ENCODE results near the gene PPP1R37.

The PPP1R37 gene

DNA sequence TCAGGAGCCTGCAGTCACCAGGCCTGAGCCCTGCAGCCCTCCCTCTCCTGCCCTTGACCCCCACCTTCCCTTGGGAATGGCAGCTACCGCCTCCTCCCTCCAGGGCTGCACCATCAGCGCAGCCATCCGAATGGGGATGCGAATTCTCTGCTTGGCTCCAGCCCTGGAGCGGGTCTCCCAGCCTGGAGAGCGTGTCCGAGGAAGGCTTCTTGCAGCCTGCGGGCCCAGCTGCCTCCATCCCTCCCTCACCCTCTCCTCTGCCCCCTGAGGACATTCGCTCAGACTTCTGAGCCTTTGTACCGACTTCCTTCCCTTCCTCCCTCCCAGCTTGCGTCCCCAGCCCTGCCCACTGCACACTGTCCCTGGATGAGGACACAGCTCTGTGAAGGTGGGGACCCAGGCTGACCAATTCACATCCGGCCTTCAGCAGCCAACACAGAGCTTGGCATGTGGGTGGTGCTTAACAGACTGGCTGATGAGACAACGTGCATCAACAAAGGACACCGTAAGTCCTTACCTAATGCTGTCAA, 73.8 kb downstream of the PPP1R37 start:
- no peak for ATAC-seq
- TF ChIP-seq, protein P1, sequence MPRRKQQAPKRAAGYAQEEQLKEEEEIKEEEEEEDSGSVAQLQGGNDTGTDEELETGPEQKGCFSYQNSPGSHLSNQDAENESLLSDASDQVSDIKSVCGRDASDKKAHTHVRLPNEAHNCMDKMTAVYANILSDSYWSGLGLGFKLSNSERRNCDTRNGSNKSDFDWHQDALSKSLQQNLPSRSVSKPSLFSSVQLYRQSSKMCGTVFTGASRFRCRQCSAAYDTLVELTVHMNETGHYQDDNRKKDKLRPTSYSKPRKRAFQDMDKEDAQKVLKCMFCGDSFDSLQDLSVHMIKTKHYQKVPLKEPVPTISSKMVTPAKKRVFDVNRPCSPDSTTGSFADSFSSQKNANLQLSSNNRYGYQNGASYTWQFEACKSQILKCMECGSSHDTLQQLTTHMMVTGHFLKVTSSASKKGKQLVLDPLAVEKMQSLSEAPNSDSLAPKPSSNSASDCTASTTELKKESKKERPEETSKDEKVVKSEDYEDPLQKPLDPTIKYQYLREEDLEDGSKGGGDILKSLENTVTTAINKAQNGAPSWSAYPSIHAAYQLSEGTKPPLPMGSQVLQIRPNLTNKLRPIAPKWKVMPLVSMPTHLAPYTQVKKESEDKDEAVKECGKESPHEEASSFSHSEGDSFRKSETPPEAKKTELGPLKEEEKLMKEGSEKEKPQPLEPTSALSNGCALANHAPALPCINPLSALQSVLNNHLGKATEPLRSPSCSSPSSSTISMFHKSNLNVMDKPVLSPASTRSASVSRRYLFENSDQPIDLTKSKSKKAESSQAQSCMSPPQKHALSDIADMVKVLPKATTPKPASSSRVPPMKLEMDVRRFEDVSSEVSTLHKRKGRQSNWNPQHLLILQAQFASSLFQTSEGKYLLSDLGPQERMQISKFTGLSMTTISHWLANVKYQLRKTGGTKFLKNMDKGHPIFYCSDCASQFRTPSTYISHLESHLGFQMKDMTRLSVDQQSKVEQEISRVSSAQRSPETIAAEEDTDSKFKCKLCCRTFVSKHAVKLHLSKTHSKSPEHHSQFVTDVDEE (CRISPR knock-in tag; IDR thresholded peaks at IDR 0.05): no peak
- TF ChIP-seq OSR1 (CRISPR knock-in tag; IDR thresholded peaks at IDR 0.05) (no peak), CSRNP3 (CRISPR knock-in tag; IDR thresholded peaks at IDR 0.05) (no peak), CSDC2 (CRISPR knock-in tag; IDR thresholded peaks at IDR 0.05) (no peak), ZFP30 (CRISPR knock-in tag; IDR thresholded peaks at IDR 0.05) (no peak), ZC3H10 (CRISPR knock-in tag; IDR thresholded peaks at IDR 0.05) (no peak), ISL1 (CRISPR knock-in tag; IDR thresholded peaks at IDR 0.05) (no peak), PPARA (CRISPR knock-in tag; IDR thresholded peaks at IDR 0.05; ENCODE audit: borderline replicate concordance) (no peak), ESRRG (CRISPR knock-in tag; IDR thresholded peaks at IDR 0.05) (no peak), CREB5 (CRISPR knock-in tag; IDR thresholded peaks at IDR 0.05; ENCODE audit: low read depth) (no peak), ZNF8 (CRISPR knock-in tag; IDR thresholded peaks at IDR 0.05) (no peak), RARB (CRISPR knock-in tag; IDR thresholded peaks at IDR 0.05) (no peak), ZFP3 (CRISPR knock-in tag; IDR thresholded peaks at IDR 0.05) (no peak), BACH2 (CRISPR knock-in tag; IDR thresholded peaks at IDR 0.05; ENCODE audit: borderline replicate concordance) (no peak), ZNF565 (CRISPR knock-in tag; conservative IDR thresholded peaks at IDR 0.05; ENCODE audit: low read depth) (no peak)
- TF ChIP-seq, protein P2, sequence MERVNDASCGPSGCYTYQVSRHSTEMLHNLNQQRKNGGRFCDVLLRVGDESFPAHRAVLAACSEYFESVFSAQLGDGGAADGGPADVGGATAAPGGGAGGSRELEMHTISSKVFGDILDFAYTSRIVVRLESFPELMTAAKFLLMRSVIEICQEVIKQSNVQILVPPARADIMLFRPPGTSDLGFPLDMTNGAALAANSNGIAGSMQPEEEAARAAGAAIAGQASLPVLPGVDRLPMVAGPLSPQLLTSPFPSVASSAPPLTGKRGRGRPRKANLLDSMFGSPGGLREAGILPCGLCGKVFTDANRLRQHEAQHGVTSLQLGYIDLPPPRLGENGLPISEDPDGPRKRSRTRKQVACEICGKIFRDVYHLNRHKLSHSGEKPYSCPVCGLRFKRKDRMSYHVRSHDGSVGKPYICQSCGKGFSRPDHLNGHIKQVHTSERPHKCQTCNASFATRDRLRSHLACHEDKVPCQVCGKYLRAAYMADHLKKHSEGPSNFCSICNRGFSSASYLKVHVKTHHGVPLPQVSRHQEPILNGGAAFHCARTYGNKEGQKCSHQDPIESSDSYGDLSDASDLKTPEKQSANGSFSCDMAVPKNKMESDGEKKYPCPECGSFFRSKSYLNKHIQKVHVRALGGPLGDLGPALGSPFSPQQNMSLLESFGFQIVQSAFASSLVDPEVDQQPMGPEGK (CRISPR knock-in tag; IDR thresholded peaks at IDR 0.05; ENCODE audit: borderline replicate concordance): no peak

- ATAC-seq: no peak
- TF ChIP-seq PPARA (CRISPR knock-in tag; IDR thresholded peaks at IDR 0.05; ENCODE audit: borderline replicate concordance): no peak
- no peak for TF ChIP-seq ESRRG (CRISPR knock-in tag; IDR thresholded peaks at IDR 0.05)
- TF ChIP-seq ZFP30 (CRISPR knock-in tag; IDR thresholded peaks at IDR 0.05): no peak
- TF ChIP-seq, protein P2 (CRISPR knock-in tag; IDR thresholded peaks at IDR 0.05; ENCODE audit: borderline replicate concordance): no peak
- TF ChIP-seq ISL1 (CRISPR knock-in tag; IDR thresholded peaks at IDR 0.05): no peak
- no peak for TF ChIP-seq BACH2 (CRISPR knock-in tag; IDR thresholded peaks at IDR 0.05; ENCODE audit: borderline replicate concordance)
- no peak for TF ChIP-seq SNAI2 (CRISPR knock-in tag; IDR thresholded peaks at IDR 0.05)
- no peak for TF ChIP-seq ZFP3 (CRISPR knock-in tag; IDR thresholded peaks at IDR 0.05)
- TF ChIP-seq RARB (CRISPR knock-in tag; IDR thresholded peaks at IDR 0.05): no peak
- TF ChIP-seq, protein P3, sequence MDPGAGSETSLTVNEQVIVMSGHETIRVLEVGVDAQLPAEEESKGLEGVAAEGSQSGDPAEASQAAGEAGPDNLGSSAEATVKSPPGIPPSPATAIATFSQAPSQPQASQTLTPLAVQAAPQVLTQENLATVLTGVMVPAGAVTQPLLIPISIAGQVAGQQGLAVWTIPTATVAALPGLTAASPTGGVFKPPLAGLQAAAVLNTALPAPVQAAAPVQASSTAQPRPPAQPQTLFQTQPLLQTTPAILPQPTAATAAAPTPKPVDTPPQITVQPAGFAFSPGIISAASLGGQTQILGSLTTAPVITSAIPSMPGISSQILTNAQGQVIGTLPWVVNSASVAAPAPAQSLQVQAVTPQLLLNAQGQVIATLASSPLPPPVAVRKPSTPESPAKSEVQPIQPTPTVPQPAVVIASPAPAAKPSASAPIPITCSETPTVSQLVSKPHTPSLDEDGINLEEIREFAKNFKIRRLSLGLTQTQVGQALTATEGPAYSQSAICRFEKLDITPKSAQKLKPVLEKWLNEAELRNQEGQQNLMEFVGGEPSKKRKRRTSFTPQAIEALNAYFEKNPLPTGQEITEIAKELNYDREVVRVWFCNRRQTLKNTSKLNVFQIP (CRISPR knock-in tag; IDR thresholded peaks at IDR 0.05; ENCODE audit: borderline replicate concordance, low read depth): no peak
- TF ChIP-seq CSDC2 (CRISPR knock-in tag; IDR thresholded peaks at IDR 0.05): no peak
- TF ChIP-seq ZC3H10 (CRISPR knock-in tag; IDR thresholded peaks at IDR 0.05): no peak
Measured at GRCh38 chr19:45168767-45169351, 75.9 kb downstream of the PPP1R37 start.
